ENCODE measurements around the gene OR10H2. TPM values are rescaled to one million over a fixed set of nuclear protein-coding genes. Genes with fewer than 3 reads are reported as not detected.
A peak's percentile ranks its signal among the peaks of the same experiment; 100 is the strongest.

OR10H2 gene
- total RNA-seq, 1 donor from 2014 or later: not detected

GRCh38 chr19:15696654-15697194, 31.1 kb upstream of the OR10H2 start:
- intact Hi-C loops (cut with DNase I): no loop called here

GRCh38 chr19:15701757-15702533, 25.9 kb upstream of the OR10H2 start:
- TF ChIP-seq CTCF (IDR thresholded peaks at IDR 0.05): no peak
- DNase-seq: no peak
- ATAC-seq: no peak
- Histone ChIP-seq H3K27me3 (ENCODE audit: low read depth) (no peaks in the 10 kb centered on the region), H3K4me3 (no peak overlapping the region), H3K36me3 (no peaks in the 10 kb centered on the region), H3K27ac (no peak overlapping the region), H3K4me1 (peaks cover 16% of the 10 kb centered on the region), H3K9me3 (no peaks in the 10 kb centered on the region)
- intact Hi-C loops (cut with DNase I): no loop called here

More at GRCh38 chr19:15696654-15697194, 31.1 kb upstream of the OR10H2 start:
- Histone ChIP-seq H3K4me3 (no peak overlapping the region), H3K36me3 (no peaks in the 10 kb centered on the region), H3K27ac (no peak overlapping the region), H3K27me3 (ENCODE audit: low read depth) (no peaks in the 10 kb centered on the region), H3K9me3 (no peaks in the 10 kb centered on the region), H3K4me1 (no peaks in the 10 kb centered on the region)
- TF ChIP-seq CTCF (IDR thresholded peaks at IDR 0.05): no peak
- DNase-seq (no peak), ATAC-seq (no peak)

DNA sequence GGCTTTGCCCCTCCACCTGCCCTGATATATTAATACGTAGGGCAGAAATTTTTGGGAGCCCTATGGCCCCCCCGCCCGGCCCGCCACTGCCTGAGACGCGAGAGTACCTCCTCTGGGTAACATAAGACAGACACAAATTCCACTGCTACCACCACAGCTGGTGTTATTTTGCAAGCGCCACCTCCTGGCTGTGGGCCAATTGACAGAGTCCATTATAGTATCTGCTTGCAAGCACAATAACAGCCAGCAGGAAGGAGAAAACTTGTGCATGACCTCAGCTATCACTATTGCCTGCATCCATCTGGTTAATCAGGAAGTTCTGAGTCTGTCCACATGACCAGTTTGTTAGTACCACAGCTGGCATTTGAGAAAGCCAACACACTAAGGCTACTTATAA, 25.3 kb upstream of the OR10H2 start:
- H3K4me3 ChIP-seq: no peak overlapping the region
- H3K27ac ChIP-seq: no peak overlapping the region
- no peaks in the 10 kb centered on the region for H3K27me3 ChIP-seq (ENCODE audit: low read depth)
- H3K4me1 ChIP-seq: peaks cover 16% of the 10 kb centered on the region
- H3K9me3 ChIP-seq: no peaks in the 10 kb centered on the region
- TF ChIP-seq CTCF (IDR thresholded peaks at IDR 0.05): no peak
- intact Hi-C loops (cut with DNase I): no loop called here
- DNase-seq: peak; percentile 72
- ATAC-seq: peak; percentile 46 to 87
- H3K36me3 ChIP-seq: no peaks in the 10 kb centered on the region

- no peak for TF ChIP-seq CTCF (IDR thresholded peaks at IDR 0.05)
- peaks cover 17% of the 10 kb centered on the region for H3K27me3 ChIP-seq (ENCODE audit: low read depth)
- H3K36me3 ChIP-seq: no peaks in the 10 kb centered on the region
- H3K27ac ChIP-seq: no peak overlapping the region
- DNase-seq: no peak
- no peak overlapping the region for H3K4me3 ChIP-seq
- intact Hi-C loops (cut with DNase I): no loop called here
- H3K9me3 ChIP-seq: no peaks in the 10 kb centered on the region
- no peaks in the 10 kb centered on the region for H3K4me1 ChIP-seq
- no peak for ATAC-seq
These were observed 13.2 kb upstream of the OR10H2 start for GRCh38 chr19:15714638-15715037.

GRCh38 chr19:15715642-15716041, 12.2 kb upstream of the OR10H2 start:
- no peak for DNase-seq
- TF ChIP-seq CTCF (IDR thresholded peaks at IDR 0.05): no peak
- Histone ChIP-seq H3K9me3 (no peaks in the 10 kb centered on the region), H3K4me3 (no peak overlapping the region), H3K4me1 (no peaks in the 10 kb centered on the region), H3K27ac (no peak overlapping the region), H3K27me3 (ENCODE audit: low read depth) (peaks cover 17% of the 10 kb centered on the region), H3K36me3 (no peaks in the 10 kb centered on the region)
- ATAC-seq: no peak
- intact Hi-C loops (cut with DNase I): no loop called here

Measured in lower lobe of right lung (tissue), 2 donors.